ENCODE measurements around the gene NOC2L.

The NOC2L gene

DNA sequence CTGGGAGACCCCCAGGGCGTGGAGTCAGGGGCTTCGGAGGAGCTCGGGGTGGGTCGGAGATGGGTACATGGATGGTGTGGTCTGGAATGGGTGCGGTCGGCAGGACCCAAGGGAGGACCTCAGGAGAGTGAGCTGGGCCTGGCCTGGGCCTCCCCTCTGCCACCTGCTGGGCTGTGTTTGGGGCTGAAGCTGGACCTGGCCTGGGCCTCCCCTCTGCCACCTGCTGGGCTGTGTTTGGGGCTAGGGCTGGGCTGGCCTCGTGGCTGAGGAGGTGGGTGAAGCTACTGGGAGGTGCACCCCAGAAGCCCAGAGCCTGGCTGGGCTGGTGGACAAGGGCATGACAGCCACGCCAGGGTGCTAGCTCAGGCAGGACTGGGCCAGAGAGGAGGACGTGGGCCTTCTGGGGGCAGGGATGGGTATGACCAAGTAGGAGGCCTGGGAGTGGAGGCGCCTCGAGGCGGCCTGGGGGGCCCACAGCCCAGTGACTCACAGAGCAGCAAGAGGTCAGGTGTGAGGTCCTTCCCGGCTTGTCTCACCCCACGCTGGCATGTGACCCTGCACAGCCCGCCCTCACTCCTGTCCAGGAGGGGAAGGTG, 20.9 kb downstream of the NOC2L start:
- H3K27me3 Mint-ChIP-seq, result peaks cover 9% of the 10 kb centered on the region
- no peak overlapping the region for H3K27ac Mint-ChIP-seq
- no peak overlapping the region for H3K4me3 Mint-ChIP-seq

DNA sequence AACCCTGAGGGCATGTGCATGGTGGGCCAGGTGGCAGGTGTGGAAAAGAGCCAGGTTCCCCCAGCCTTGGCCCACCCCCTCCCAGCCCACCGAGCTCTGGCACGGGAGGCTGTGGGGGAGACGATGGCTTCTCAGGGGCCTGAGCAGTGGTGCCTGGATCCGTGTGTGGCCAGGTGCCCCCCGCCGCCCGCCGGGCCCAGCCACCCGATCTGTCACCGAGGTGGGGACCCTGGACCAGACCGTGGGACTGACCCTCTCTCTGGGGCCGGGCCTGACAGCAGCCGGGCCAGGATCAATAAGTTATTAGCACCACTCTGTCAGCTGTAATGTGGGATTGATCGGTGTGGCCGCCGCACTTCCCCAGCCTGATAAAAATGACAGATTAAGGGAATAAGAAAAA, 21.5 kb downstream of the NOC2L start:
- Mint-ChIP-seq H3K9me3 (ENCODE audit: low read depth) (no peaks in the 10 kb centered on the region), H3K27me3 (peaks cover 9% of the 10 kb centered on the region), H3K4me3 (no peak overlapping the region), H3K36me3 (no peaks in the 10 kb centered on the region), H3K4me1 (ENCODE audit: low read depth) (peaks cover 2% of the 10 kb centered on the region), H3K27ac (no peak overlapping the region)

More for the DNA sequence above, 20.9 kb downstream of the NOC2L start:
- Mint-ChIP-seq H3K9me3 (ENCODE audit: low read depth) (no peaks in the 10 kb centered on the region), H3K36me3 (no peaks in the 10 kb centered on the region), H3K4me1 (ENCODE audit: low read depth) (peaks cover 2% of the 10 kb centered on the region)

DNA sequence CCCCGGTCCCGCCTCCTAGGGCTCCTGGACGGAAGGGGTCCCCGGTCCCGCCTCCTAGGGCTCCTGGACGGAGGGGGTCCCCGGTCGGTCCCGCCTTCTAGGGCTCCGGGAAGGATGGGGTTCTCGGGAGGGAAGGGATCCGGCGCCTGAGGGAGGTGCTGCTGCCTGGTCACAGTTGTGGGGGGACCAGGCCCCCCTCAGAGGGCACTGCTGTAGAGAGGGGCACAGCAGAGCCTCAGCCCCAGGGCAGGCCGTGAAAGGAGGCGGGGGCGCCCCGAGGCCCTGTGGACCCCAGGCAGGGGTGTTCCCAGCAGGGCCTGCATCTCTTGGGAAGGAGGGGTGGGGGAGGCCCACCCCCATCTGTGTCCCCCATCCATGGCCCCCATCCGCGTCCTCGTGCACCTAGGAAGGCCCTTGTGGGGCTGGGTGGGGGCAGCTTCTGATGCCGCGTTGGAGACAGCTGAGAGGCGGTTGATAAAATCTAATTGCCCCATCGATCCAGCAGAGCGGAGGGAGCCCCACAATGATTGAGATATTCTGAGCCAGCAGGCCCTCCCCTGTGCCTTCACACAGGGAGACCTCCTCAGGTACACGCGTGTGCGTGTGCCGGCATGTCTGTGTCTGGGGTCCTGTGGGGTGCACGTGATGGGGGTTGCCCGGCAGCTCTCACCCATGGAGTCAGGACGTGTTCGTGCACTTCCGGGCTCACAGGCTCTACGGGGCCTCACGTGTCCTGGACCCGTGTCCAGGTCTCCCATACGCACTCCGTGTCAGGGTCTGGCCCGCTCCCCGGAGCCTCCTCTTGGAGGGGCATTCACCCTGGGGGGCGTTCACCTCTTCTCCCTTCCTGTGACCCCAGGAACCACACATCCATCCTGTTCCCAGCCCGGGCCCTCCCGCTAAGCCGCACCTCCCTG, 22.4 kb downstream of the NOC2L start:
- no peak overlapping the region for H3K4me3 Mint-ChIP-seq
- H3K27ac Mint-ChIP-seq, result no peak overlapping the region
- H3K36me3 Mint-ChIP-seq, result no peaks in the 10 kb centered on the region
- H3K27me3 Mint-ChIP-seq, result peaks cover 9% of the 10 kb centered on the region
- H3K4me1 Mint-ChIP-seq (ENCODE audit: low read depth), result peaks cover 2% of the 10 kb centered on the region
- no peaks in the 10 kb centered on the region for H3K9me3 Mint-ChIP-seq (ENCODE audit: low read depth)

DNA sequence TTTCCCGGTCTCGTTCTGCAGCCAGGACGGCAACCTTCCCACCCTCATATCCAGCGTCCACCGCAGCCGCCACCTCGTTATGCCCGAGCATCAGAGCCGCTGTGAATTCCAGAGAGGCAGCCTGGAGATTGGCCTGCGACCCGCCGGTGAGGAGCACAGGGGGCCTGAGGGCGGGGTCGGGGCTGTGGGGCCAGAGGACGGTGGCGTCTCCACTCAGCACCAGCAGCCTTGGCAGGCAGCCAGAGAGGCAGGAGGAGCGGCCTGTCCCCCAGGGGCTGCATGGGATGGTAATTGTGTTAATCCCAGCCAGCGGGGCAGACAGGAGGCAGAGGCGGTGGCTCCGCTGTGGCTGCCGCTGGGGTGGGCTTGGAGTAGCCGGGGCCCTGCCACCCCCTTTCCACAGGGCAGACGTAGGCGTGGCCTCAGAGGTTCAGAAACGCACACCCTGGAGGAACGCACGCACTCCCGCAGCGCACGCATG, 23.3 kb downstream of the NOC2L start:
- no peak overlapping the region for H3K27ac Mint-ChIP-seq
- peaks cover 7% of the 10 kb centered on the region for H3K27me3 Mint-ChIP-seq

DNA sequence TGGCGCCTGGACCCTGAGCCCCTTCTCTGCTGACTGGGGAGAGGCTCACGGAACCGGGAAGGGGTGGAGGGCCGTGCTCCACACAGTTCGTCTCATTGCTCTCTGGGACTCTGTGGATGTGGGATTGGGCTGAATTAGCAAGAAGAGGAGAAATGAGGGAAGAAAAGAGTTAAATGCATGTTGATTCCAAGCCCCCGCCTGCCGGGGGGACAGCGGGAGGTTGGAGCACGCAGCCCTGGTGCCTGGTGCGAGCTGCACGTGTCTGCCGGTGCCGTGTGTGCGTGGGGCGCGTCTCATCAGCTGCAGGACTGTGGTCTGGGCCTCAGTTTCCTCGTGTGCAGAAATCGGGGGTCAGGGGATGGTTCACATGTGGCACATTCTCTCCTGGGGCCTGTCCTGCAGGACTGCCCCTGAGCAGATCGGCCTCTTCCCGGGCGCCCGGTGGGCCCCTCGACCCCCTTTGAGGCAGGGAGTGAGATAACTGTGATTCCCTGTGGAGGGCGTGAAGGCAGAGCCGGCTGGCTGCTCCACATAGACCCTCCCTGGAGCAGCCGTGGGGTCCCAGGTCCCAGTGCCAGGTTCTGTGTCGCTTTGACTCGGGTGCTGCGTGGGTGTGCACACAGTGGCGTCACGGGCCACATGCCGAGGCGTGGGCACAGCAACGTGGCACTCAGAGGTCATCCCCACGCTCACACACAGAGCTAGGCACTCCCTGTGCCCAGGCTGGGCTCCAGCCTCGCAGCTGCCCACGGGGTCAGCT, 23.9 kb downstream of the NOC2L start:
- no peaks in the 10 kb centered on the region for H3K9me3 Mint-ChIP-seq (ENCODE audit: low read depth)
- no peak overlapping the region for H3K4me3 Mint-ChIP-seq
- peaks cover 7% of the 10 kb centered on the region for H3K27me3 Mint-ChIP-seq
- no peak overlapping the region for H3K27ac Mint-ChIP-seq
- H3K4me1 Mint-ChIP-seq (ENCODE audit: low read depth), result no peaks in the 10 kb centered on the region
- no peaks in the 10 kb centered on the region for H3K36me3 Mint-ChIP-seq

More for the DNA sequence above, 23.3 kb downstream of the NOC2L start:
- Mint-ChIP-seq H3K4me1 (ENCODE audit: low read depth) (no peaks in the 10 kb centered on the region), H3K9me3 (ENCODE audit: low read depth) (no peaks in the 10 kb centered on the region), H3K36me3 (no peaks in the 10 kb centered on the region), H3K4me3 (no peak overlapping the region)

DNA sequence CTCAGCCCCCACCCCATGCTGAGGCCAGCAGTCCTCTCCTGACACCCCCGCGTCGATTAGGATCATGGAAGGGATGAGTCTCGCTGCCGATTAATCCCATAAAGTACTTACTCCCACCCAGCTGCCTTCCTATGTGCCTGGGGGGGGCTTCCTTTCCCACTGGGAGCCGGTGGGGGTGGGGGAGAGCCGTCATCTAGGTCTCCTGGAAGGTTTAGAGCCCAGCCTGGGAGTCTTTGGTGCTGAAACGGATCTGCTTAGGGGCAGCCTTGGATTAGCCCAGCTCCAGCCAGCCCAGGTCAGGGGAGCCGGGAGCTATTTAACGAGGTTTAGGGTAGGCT, 25.5 kb downstream of the NOC2L start:
- Mint-ChIP-seq H3K4me3 (no peak overlapping the region), H3K27me3 (peaks cover 5% of the 10 kb centered on the region), H3K27ac (no peak overlapping the region), H3K36me3 (no peaks in the 10 kb centered on the region), H3K4me1 (ENCODE audit: low read depth) (no peaks in the 10 kb centered on the region), H3K9me3 (ENCODE audit: low read depth) (no peaks in the 10 kb centered on the region)

DNA sequence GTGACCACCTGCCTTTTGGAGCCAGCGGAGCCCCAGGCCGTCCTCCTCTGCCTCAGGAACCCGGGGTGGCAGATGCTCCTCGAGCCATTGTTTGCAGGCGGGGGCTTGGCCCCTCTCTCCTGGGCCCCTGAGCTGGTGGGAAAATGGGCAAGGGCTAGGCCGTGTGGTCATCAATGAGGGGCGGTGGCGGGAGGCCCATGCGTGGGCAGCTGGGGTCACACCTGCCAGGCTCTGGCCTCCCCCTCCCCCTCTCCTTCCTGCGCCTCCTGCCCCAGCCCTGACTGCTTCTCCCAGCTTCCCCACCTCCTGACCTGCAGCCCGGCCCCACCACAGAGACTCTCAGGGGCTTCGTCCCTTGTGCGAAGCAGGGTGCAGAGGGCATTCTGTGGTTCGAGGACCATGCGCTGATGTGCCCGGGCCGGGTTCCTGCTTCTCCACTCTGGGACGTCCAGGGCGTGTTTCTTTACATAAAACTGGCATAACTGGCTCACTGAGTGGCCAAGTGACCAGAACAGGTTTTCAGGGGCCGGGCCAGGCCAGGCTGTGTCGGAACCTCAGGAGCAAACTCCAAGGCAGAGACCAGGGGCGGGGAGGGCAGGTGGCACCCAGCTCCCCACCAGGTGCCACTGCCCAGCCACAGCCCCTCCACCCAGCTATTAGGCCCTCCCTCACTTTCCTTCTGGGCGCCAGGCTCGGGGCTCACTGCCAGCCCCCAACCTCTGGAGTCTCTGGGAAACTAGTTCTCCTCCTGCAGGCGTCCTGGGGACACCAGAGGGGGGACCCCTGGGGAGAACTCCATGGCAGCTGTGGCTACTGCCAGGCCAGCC, 26.1 kb downstream of the NOC2L start:
- Mint-ChIP-seq H3K27ac (no peak overlapping the region), H3K4me3 (no peak overlapping the region), H3K4me1 (ENCODE audit: low read depth) (no peaks in the 10 kb centered on the region), H3K27me3 (peaks cover 5% of the 10 kb centered on the region), H3K9me3 (ENCODE audit: low read depth) (no peaks in the 10 kb centered on the region), H3K36me3 (no peaks in the 10 kb centered on the region)

DNA sequence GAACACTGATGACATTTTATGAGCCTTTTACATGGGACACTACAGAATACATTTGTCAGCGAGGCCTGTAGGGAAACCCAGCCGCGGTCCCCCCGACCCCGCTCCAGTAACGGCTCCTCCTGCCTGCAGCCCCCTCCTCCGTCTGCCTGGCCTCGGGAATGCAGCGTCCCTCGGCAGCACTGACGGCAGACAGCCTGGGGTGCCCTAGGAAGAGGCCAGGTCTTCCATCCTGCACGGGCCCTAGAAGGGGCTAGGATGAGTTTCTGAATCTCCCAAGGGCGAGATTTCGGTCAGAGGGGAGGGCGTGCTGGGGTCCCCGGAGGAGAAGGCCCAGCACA, 26.9 kb downstream of the NOC2L start:
- H3K36me3 Mint-ChIP-seq, result no peaks in the 10 kb centered on the region
- H3K27me3 Mint-ChIP-seq, result peaks cover 5% of the 10 kb centered on the region
- no peak overlapping the region for H3K27ac Mint-ChIP-seq
- H3K4me1 Mint-ChIP-seq (ENCODE audit: low read depth), result no peaks in the 10 kb centered on the region
- no peak overlapping the region for H3K4me3 Mint-ChIP-seq
- H3K9me3 Mint-ChIP-seq (ENCODE audit: low read depth), result no peaks in the 10 kb centered on the region

DNA sequence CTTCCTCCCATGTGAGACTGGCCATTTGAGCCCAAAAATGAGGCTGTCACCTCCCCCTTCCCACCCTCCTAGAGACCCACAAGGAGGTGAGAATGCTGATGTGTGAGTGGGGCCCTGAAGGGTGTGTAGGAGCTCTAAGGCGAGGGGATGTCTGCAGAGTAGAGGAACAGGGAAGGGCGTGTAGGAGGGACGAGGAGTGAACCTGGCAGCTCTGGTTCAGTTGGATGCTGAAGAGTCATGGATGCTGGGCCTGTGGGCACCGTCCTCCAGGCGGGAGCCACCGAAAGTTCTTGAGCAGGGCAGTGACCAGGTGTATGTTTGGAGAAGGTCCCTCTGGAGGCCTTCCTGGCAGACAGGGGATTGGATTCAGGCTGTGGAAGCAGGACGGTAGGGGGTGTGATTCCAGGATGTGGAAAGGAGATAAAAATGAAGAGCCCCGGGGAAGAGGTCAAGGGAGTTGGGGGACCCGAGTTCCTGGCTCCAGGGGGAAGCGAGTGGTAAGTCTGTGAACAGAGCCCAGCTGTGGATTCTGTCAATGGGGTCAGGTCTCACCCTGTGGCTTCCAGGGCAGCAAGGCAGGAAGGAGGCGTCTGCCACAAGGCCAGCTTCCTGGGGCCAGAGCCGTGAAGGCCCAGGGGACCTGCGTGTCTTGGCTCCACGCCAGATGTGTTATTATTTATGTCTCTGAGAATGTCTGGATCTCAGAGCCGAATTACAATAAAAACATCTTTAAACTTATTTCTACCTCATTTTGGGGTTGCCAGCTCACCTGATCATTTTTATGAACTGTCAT, 27.5 kb downstream of the NOC2L start:
- H3K4me1 Mint-ChIP-seq (ENCODE audit: low read depth), result no peaks in the 10 kb centered on the region
- H3K27me3 Mint-ChIP-seq, result peaks cover 6% of the 10 kb centered on the region
- H3K4me3 Mint-ChIP-seq, result no peak overlapping the region

DNA sequence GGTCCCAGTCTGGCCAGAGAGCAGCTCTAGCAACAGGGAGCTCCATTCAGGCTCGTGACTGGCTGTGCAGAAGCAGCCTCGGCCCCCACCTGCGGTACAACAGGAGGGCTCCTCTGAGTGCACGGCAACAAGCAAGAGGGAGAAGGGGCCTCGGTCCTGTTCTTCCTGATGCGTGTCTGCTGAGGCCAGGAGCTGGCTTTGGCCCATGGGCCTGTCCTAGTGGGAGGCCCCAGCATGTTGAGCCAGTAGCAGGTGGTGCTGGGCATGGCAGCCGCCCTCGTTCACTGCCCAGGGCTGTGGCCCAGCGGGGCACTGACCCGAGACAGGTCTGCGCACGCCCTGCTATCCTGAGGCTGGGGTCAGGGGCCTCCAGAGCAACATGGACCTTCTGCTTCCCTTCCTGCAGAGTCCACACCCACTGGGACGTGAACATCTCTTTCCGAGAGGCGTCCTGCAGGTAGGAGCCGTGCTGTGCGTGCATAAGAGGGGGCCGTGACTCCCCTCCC, 28.4 kb downstream of the NOC2L start:
- Mint-ChIP-seq H3K9me3 (ENCODE audit: low read depth) (no peaks in the 10 kb centered on the region), H3K4me3 (no peak overlapping the region), H3K36me3 (no peaks in the 10 kb centered on the region), H3K27ac (no peak overlapping the region), H3K27me3 (peaks cover 11% of the 10 kb centered on the region), H3K4me1 (ENCODE audit: low read depth) (peaks cover 1% of the 10 kb centered on the region)

More for the DNA sequence above, 27.5 kb downstream of the NOC2L start:
- H3K27ac Mint-ChIP-seq, result no peak overlapping the region
- no peaks in the 10 kb centered on the region for H3K36me3 Mint-ChIP-seq
- H3K9me3 Mint-ChIP-seq (ENCODE audit: low read depth), result no peaks in the 10 kb centered on the region

DNA sequence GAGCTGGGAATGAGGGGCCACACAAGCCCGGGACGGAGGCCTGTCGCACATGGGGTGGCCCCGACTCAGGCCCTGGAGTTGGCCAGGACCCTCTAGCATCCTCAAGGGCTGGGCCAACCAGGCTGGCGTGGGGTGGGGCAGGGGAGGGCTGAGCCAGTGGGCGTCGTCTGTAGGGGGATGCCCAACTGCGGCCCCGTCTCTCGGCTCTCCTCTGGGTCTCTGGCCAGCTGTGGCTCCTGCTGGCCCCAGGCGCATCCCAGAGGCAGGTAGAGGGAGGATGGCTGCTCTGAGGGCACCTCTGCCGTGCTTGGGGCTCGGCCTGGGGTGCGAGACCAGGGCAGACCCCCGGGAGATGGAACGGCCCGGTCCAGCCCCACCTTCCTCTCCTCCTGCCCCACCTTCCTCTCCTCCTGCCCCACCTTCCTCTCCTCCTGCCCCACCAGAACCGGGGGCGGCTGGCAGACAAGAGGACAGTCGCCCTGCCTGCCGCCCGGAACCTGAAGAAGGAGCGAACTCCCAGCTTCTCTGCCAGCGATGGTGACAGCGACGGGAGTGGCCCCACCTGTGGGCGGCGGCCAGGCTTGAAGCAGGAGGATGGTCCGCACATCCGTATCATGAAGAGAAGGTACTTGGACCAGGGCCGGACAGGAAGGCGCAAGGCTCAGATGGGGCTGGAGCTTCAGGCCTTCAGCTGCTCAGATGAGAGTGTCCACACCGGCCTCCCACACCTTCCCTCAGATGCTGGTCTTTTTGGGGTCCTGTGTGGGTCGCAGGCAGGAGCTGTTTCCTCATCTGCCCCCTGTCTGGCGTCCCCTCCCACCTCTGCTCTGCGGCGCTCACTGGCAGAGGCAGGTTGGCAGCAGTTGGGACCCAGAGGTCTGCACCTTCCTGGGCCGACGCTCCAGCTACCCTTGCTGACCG, 29.1 kb downstream of the NOC2L start:
- Mint-ChIP-seq H3K36me3 (no peaks in the 10 kb centered on the region), H3K27ac (no peak overlapping the region), H3K9me3 (ENCODE audit: low read depth) (no peaks in the 10 kb centered on the region), H3K4me3 (no peak overlapping the region), H3K27me3 (peaks cover 10% of the 10 kb centered on the region), H3K4me1 (ENCODE audit: low read depth) (peaks cover 1% of the 10 kb centered on the region)

DNA sequence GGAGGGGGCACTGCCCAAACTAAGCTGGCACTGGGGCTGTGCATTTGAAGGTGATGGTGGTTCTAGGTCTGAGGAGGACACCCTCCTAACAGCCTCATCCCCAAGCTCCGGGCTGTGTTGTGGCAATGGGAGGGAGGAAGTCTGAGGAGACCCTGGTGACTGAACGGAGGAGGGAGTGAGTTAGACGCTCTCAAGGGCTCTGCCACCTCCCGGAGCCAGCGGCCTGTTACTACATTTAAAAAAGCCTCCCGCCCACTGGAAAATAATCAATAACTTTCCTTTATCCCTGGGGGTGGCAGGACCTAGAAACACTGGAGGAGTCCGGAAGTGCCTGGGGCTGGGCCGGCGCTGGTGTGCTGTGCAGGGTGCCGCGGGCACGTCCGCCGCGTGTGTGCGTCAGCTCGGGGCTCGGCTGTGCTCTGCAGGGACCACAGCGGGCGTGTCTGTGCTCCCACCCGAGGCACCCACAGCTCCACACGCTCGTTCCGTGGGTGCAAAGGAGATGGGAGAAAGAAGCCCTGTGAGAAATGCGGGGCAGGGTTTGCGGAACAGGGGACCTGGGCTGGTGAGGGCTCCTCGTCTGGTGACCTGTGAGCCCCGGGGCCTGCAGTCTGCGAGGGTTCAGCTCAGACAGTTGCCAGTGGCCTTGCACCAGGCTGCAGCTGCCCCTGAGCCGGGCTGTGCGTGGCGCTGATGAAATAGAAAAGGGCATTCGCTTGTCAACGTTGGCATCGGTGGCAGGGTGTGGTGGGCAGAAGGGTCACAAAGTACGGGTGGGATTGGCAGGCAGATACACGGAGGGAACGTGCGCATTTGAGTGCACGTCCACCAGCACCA, 30.0 kb downstream of the NOC2L start:
- H3K27me3 Mint-ChIP-seq, result peaks cover 8% of the 10 kb centered on the region
- no peaks in the 10 kb centered on the region for H3K9me3 Mint-ChIP-seq (ENCODE audit: low read depth)

More for the DNA sequence above, 30.0 kb downstream of the NOC2L start:
- Mint-ChIP-seq H3K4me1 (ENCODE audit: low read depth) (peaks cover 1% of the 10 kb centered on the region), H3K4me3 (no peak overlapping the region), H3K36me3 (no peaks in the 10 kb centered on the region), H3K27ac (no peak overlapping the region)

Measured in activated naive CD8-positive, alpha-beta T cell (primary cell).